ENCODE measurements around the gene MYADML2.
"Not testable (repeated sequence)": the region's sequence is repeated elsewhere in the genome, so short reads cannot be mapped to it uniquely, and the experiment has no call there.

Gene MYADML2

DNA sequence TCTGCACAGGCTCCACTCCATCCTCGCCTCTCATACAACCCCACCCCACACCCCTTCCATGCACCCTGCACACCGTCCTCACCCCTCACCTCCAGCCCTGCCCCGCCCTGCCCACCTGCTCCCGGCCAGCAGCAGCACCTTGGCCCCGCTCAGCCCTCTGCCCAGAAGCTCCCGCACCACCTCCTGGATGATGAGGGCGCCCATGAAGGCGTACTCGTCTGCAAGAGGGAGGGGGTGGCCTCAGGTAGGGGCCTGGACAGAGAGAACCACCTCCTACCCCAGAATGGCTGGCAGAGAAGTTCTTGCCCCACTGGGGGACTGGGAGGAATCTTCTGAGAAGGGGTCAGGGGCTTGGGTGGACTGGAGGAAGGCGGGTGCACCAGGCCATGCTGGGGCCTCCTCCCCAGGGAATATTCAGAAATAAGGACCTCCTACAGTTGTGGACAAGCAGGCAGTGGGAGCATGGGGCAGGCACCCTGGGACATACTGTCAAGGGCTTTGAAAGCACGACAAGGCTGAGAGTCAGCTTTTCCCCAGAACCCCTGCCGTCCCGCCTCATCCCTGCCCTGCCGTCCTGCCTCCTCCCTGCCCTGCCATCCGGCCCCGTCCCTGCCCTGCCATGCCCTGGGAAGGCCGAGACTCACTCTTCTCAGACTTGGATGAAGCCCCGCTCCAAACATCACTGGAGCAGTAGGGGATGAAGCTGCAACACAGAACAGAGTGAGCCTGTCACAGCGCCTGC, 10.8 kb upstream of the MYADML2 start:
- DNase-seq: no peak

- DNase-seq: no peak
Observed at GRCh38 chr17:81956607-81957589, 9.9 kb upstream of the MYADML2 start.

DNA sequence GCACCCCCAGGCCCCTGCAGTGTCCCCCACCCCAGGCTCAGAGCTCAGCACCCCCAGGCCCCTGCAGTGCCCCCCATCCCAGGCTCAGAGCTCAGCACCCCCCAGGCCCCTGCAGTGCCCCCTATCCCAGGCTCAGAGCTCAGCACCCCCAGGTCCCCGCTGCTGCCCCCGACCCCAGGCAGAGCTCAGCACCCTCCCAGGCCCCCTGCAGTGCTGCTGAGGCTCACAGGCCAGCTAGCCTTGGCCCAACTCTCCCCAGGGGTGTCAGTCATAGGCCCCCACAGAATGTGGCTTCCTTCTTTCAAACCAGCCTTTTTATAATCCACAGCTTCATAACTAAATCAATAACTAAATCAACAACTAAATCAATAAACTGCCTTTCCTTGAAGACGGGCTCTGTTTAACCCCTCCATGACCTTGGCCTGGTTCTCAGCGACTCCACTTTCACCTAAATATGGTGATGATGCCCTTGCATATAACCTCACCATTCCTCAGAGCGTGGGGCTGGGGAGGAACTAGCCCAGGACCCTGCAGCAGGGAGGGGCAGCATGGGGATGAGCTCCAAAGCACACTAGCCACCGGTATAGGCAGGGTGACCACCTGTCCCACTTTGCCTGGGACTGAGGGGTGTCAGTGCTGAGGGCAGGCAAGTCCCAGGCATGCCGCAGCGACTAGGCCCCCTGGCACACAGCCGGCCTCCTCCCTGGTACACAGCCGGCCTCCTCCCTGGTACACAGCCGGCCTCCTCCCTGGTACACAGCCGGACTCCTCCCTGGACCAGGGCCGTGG, 8.9 kb upstream of the MYADML2 start:
- DNase-seq: no peak

DNA sequence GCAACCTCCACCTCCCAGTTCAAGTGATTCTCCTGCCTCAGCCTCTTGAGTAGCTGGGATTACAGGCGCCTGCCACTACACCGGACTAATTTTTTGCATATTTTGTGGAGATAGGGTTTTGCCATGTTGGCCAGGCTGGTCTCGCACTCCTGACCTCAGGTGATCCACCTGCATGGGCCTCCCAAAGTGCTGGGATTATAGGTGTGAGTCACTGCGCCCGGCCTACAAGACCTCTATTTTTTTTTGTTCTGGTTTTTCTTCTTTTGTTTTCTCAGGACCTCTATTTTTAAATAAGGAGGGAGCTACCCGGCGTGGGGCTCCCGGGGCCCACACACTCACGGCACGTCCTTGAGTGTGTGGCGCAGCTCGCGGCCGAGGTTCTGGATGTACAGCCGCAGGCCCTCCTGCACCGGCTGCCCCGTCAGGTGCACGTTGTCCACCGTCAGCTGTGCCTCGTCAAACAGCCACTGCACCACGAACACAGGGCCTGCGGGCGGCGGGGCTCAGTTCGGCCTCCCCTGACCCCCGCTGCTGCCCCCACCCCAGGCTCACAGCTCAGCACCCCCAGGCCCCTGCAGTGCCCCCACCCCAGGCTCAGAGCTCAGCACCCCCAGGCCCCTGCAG, 8.1 kb upstream of the MYADML2 start:
- DNase-seq: no peak

DNA sequence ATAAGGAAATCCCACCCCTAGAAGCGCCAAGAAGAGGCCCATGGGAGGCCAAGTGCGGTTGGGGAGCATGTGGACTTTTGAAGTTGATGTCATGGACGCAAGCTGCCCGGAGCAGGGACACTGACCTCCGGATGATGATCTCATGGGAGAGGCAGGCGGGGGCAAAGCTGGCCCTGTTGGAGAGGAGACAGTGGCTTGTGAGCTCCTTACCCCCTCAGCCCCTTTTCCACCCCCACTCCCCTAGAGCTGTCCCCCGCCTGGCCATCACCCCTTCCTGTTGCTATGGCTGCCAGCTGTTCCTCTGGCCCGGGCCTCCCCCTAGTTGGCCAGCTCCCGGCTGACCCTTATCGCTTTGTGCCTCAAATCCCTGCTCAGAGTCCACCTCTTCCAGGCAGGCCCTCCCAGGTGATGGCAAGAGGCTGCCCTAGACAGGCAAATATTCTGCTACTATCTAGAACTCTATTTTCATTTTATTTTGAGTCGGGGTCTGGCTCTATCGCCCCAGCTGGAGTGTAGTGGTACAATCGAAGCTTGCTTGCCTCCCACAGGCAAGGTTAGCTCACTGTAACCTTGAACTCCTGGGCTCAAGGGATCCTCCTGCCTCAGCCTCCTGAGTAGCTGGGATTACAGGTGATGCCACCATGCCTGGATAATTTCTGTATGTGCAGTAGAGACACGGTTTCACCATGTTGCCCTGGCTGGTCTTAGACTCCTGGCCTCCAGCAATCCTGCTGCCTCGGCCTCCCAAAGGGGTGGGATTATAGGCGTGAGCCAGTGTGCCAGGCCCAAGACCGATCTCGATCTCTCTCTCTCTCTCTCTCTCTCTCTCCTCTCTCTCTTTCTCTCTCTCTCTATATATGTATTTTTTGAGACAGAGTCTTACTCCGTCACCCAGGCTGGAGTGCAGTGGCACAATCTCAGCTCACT, 7.4 kb upstream of the MYADML2 start:
- DNase-seq: no peak

DNA sequence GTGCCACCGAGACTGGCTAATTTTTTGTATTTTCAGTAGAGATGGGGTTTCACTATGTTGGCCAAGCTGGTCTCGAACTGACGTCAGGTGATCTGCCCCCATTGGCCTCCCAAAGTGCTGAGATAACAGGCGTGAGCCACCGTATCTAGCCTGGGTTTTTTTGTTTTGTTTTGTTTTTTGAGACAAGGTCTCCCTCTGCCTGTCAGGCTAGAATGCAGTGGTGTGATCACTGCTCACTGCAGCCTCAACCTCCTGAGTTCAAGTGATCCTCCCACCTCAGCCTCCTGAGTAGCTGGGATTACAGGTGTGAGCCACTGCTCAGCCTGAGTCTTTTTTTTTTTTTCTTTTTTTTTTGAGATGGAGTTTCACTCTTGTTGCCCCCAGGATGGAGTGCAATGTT, 6.4 kb upstream of the MYADML2 start:
- not testable (repeated sequence) for DNase-seq

- DNase-seq: no peak
Observed at GRCh38 chr17:81952792-81953228, 5.8 kb upstream of the MYADML2 start.

GRCh38 chr17:81951785-81952684, 5.0 kb upstream of the MYADML2 start:
- no peak for DNase-seq

GRCh38 chr17:81950501-81950900, 3.5 kb upstream of the MYADML2 start:
- DNase-seq: no peak

- no peak for DNase-seq
Observed at GRCh38 chr17:81948635-81949378, 1.8 kb upstream of the MYADML2 start.

GRCh38 chr17:81944858-81945257, 2.2 kb downstream of the MYADML2 start:
- DNase-seq: no peak

GRCh38 chr17:81942167-81942553, 4.9 kb downstream of the MYADML2 start:
- DNase-seq: no peak

- peak; percentile 46 for DNase-seq
Observed at GRCh38 chr17:81941484-81942166, 5.4 kb downstream of the MYADML2 start.

- DNase-seq: no peak
Observed at GRCh38 chr17:81940538-81941483, 6.2 kb downstream of the MYADML2 start.

DNA sequence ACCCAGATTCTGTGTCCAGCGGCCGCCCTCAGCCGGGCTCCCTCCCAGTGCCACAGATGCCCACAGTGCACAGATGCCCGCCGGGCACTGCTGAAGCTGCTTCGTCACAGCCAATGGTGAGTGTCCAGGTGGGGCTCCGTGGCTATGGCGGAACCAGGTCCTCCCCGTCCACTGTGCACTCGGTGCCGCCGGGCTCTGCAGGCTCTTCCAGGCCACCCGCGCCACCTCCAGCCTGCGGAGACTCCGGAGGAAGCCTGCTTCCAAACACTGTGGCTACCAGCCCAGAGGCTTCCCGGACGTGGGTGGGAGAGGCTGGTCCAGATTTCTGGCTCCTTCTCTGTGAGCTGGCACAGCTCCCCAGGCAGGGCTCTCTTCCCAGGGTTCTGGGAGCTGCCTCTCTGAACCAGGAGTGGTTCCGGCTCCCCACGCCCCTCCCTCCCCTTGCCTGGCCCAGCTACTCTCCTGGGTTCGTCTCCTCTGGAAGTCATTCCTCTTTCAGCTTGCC, 7.1 kb downstream of the MYADML2 start:
- DNase-seq: no peak

DNA sequence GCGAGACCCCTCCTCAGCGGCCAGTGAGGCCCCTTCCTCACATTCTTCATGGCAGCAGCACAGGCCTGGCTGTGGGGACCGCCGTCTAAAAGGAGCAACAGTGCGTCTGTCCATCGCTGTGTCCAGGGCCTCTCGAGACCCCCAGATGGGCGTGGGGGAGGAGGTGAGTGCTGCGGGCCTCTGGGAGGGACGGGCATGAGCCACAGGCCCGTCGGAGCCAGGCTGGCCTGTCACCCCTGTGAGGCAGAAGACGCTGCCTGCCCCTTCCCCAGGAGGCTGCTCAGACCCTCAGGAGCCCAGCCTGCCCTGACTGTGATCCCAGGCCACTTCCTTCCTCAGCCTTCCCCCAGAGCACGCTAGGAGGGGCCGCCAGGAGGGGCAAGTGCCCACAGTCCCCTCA, 7.8 kb downstream of the MYADML2 start:
- DNase-seq: no peak

- no peak for DNase-seq
Observed at GRCh38 chr17:81935709-81936084, 11.3 kb downstream of the MYADML2 start.
